ENCODE results near the gene C19orf12.

The C19orf12 gene

GRCh38 chr19:29748996-29749849 lies 34.2 kb upstream of the C19orf12 start:
- H3K4me3 ChIP-seq (replicated peaks; ENCODE audit: low read depth, low read length) = no peak overlapping the region
- DNase-seq (ENCODE audit: low read depth) = no peak
- TF ChIP-seq CTCF (IDR thresholded peaks at IDR 0.05; ENCODE audit: low read length, missing control alignments) = no peak

- no peak for DNase-seq (ENCODE audit: low read depth)
- H3K4me3 ChIP-seq (replicated peaks; ENCODE audit: low read depth, low read length) = no peak overlapping the region
- peak; percentile 14 for TF ChIP-seq CTCF (IDR thresholded peaks at IDR 0.05; ENCODE audit: low read length, missing control alignments)
Measured at GRCh38 chr19:29745253-29745652, 30.2 kb upstream of the C19orf12 start.

GRCh38 chr19:29743681-29744080 lies 28.6 kb upstream of the C19orf12 start:
- no peak for DNase-seq (ENCODE audit: low read depth)
- H3K4me3 ChIP-seq (replicated peaks; ENCODE audit: low read depth, low read length) = no peak overlapping the region
- no peak for TF ChIP-seq CTCF (IDR thresholded peaks at IDR 0.05; ENCODE audit: low read length, missing control alignments)

- H3K4me3 ChIP-seq (replicated peaks; ENCODE audit: low read depth, low read length) = no peak overlapping the region
- TF ChIP-seq CTCF (IDR thresholded peaks at IDR 0.05; ENCODE audit: low read length, missing control alignments) = no peak
- DNase-seq (ENCODE audit: low read depth) = no peak
Measured at GRCh38 chr19:29741776-29742175, 26.7 kb upstream of the C19orf12 start.

GRCh38 chr19:29741226-29741625 lies 26.2 kb upstream of the C19orf12 start:
- no peak overlapping the region for H3K4me3 ChIP-seq (replicated peaks; ENCODE audit: low read depth, low read length)
- no peak for DNase-seq (ENCODE audit: low read depth)
- no peak for TF ChIP-seq CTCF (IDR thresholded peaks at IDR 0.05; ENCODE audit: low read length, missing control alignments)

- no peak for TF ChIP-seq CTCF (IDR thresholded peaks at IDR 0.05; ENCODE audit: low read length, missing control alignments)
- no peak for DNase-seq (ENCODE audit: low read depth)
- H3K4me3 ChIP-seq (replicated peaks; ENCODE audit: low read depth, low read length) = no peak overlapping the region
Measured at GRCh38 chr19:29737461-29738000, 22.5 kb upstream of the C19orf12 start.
